ENCODE measurements around the gene XIRP1.

Gene XIRP1

DNA sequence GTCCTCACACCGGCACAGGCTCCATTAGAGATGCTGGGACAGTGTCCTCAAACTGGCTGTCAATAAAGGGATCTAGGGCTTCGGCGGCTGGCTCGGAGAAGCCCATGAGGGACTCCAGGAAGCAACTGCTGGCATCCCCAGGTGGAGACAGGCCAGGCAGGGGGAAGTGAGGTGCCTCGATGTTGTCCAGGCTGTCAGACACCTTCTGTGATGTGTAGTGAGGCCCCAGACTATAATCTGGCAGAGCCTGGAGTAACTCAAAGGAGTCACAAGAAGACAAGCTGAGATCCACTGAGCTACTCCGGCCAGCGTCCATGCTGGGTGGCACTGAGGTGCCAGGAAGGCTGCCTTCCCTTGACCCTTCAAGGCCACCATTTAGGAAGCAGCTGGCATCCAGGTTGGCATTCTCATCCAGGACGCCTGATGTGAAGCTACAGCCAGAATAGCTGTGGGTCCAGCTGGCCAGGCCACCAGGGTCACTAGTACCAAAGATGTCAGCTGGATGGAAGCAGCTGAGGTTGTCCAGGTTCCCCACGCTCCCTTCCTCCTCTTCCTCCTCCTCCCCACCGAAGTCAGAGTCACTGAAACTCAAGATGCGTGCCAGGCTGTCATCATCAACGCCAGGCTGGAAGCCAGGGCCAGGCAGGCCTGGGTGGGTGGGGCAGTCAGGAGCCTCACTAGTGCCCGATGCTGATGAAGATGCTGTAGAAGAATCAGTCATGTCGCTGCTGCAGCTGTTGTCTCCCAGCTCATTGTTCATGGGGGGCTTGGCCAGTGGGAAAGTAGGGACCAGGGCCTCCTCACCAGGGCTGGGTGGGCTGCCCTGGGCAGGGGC, 49.1 kb downstream of the XIRP1 start:
- no peak for DNase-seq

- no peak for DNase-seq
Observed at GRCh38 chr3:39142067-39142466, 50.3 kb downstream of the XIRP1 start.

GRCh38 chr3:39141171-39141995, 51.0 kb downstream of the XIRP1 start:
- DNase-seq: no peak

DNA sequence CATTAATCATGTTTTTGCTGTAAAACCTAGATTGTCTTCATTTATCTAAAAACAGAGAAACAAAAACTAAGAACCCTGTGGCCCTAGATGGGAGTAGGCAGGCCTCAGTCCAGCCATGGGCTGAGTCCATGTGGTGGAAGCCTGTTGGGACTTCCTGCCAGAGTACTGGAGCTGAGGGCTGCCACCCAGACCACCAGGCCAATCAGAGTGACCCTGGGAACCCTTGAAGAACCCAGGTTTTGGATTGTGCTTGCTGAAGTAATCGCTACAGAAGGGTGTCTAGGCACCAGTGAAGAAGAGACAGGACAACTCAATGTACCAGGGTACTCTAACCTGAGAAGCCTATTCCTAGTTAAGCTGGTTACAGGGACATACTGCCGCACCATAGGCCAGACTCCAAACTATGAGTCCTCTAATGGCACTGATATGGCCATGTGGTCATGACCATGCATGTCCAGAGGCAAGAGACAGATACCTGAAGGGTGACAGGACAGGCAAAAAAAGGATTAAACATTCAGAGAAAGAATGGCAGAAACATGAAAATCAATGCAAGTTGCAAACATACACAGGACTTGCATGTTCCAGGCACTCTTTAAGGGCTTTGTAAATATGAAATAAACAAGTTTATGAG, 51.9 kb downstream of the XIRP1 start:
- DNase-seq: no peak

GRCh38 chr3:39139442-39139841, 53.0 kb downstream of the XIRP1 start:
- no peak for DNase-seq

GRCh38 chr3:39138804-39139415, 53.5 kb downstream of the XIRP1 start:
- DNase-seq: no peak

DNA sequence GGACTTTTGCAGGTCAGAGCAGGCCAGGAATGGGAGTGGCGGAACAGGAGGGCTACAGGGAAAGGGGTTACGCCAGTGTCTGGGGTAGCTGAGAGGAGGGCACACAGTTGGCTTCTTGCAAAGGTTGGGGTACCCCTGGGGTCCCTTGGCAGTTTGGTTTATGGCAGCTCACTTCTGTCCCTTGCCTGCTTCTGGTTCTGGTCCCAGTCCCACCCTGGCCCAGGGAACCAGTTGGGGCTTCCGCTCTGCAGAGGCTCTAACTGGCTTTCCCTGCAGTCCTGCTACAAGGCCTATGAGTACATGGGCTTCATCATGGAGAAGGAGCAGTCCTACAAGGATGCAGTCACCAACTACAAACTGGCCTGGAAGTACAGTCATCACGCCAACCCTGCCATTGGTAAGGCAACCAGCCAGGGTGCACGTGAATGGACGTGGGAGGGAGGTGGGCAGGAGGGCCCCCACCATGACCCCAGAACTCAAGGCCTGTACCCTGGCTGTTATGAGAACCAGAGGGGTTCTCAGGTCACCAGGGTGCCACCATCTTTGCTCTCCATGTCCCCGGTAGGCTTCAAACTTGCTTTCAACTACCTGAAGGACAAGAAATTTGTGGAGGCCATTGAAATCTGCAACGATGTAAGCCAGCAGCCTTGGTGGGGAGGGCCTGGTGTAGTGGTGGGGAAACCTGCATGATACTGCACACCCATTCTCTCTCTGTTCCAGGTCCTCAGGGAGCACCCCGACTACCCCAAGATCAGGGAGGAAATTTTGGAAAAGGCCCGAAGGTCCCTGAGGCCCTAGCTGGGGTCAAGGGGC, 54.2 kb downstream of the XIRP1 start:
- no peak for DNase-seq

DNA sequence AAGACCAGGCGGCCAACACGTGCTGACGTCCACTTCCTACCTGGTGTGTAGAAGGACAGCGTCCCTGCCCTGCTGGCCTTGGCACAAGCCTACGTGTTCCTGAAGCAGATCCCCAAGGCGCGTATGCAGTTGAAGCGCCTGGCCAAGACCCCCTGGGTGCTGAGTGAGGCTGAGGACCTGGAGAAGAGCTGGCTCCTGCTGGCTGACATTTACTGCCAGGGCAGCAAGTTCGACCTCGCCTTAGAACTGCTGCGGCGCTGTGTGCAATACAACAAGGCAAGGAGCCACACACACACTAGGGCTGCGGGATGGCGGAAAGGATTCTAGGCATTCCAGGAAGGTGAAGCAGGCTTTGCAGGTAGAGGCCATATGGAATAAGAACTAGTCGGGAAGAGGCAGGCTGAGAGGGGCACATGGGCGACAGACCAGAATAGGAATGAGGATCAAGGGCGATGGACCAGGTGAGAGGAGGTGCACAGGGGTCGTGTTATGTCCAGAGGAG, 54.9 kb downstream of the XIRP1 start:
- no peak for DNase-seq

GRCh38 chr3:39136533-39137434, 55.6 kb downstream of the XIRP1 start:
- no peak for DNase-seq

- DNase-seq: no peak
Observed at GRCh38 chr3:39135170-39135805, 57.1 kb downstream of the XIRP1 start.

DNA sequence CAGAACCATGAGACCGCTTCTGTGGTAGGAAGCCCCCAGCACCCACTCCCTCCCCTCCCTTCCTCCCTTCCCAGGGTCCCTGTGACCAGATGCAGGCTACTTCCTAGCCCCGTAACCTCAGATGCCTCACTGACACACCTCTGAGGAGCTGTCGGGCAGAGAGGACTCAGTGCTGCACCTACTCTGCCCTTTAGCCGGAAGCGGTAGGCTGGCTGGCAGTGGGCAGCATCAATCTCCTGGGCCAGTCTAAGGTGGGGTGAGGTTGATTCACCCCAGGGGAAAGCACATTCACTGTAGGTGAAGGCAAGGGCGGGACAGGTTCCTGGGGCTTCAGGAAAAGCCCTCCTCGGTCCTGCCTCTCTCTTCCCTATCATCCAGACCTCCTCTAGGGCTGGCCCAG, 58.1 kb downstream of the XIRP1 start:
- DNase-seq: no peak

DNA sequence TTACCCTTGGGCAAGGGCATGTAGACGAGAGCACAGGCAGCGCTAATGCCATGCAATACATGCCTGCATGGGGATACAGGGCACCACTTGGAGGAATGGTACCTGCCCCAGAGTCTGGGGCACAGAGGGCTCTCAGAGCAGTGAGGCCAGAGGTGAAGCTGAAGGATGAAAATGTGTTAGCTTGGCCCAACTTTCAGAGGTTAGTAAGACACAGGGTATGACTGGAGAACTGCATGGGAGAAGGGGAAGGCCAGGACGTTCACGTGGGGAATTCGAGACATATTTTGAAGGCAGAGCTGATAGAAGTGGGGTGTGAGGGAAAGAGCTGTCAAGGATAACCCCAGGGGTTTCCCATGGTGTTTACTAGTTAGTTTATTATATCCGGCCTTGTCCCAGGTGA, 58.6 kb downstream of the XIRP1 start:
- DNase-seq: no peak

All from NCI-H524 treated with DMSO at 0.1 percent for 48 hours (cell line).